Measurements from ENCODE around the gene MAS1L. TPM values are rescaled to one million over a fixed set of nuclear protein-coding genes. Genes with fewer than 3 reads are reported as not detected.

MAS1L gene
- total RNA-seq, 1 experiment from 2014 or later: not detected

GRCh38 chr6:29525311-29525639, 37.5 kb upstream of the MAS1L start:
- H3K27ac Mint-ChIP-seq: peak overlapping the region in 1 of 3 experiments; percentile 96; a peak in 2 of 7 replicates

More at GRCh38 chr6:29525311-29525639, 37.5 kb upstream of the MAS1L start:
- Histone ChIP-seq H2BK12ac (ENCODE audit: insufficient read length, low read depth, low read length) (no peak overlapping the region), H3K9ac (ENCODE audit: extremely low read depth, insufficient read length, low read length) (no peak overlapping the region), H4K5ac (ENCODE audit: insufficient read length, low read depth, low read length) (no peak overlapping the region), H3K4me2 (ENCODE audit: insufficient read depth, insufficient read length, low read length) (no peak overlapping the region), H3K79me2 (ENCODE audit: insufficient read depth, low read length) (no peaks in the 10 kb centered on the region), H4K20me1 (ENCODE audit: control insufficient read depth, insufficient read depth, insufficient read length) (no peaks in the 10 kb centered on the region), H2BK5ac (ENCODE audit: insufficient read length, low read length) (no peak overlapping the region), H2BK20ac (ENCODE audit: low read depth, low read length, poor library complexity, severe bottlenecking) (no peak overlapping the region), H3T11ph (ENCODE audit: low read length) (no peak overlapping the region), H3K18ac (ENCODE audit: insufficient read length, low read depth, low read length) (no peak overlapping the region), H3K14ac (ENCODE audit: insufficient read depth, low read length) (no peak overlapping the region), H3K4me1 (ENCODE audit: insufficient read depth, low read length) (peaks cover 10% of the 10 kb centered on the region; the same call in 1 of the 2 replicates), H2BK15ac (ENCODE audit: low read depth, low read length) (no peak overlapping the region), H4K8ac (replicated peaks; ENCODE audit: insufficient read length, low read depth, low read length) (no peak overlapping the region), H3K56ac (ENCODE audit: insufficient read length, low read depth, low read length) (no peak overlapping the region), H3K23ac (ENCODE audit: insufficient read length, low read depth, low read length) (no peak overlapping the region), H3K79me1 (ENCODE audit: insufficient read depth, low read depth, low read length, poor library complexity, severe bottlenecking) (no peaks in the 10 kb centered on the region), H2AFZ (ENCODE audit: low read length) (no peak overlapping the region), H3K27ac (ENCODE audit: insufficient read length, low read depth, low read length) (no peak overlapping the region), H4K91ac (ENCODE audit: insufficient read length, low read depth, low read length) (no peak overlapping the region), H3K4ac (ENCODE audit: low read depth, low read length) (no peak overlapping the region), H3K23me2 (ENCODE audit: insufficient read length, low read depth, low read length, poor library complexity, severe bottlenecking) (no peaks in the 10 kb centered on the region), H3K27me3 (ENCODE audit: insufficient read depth, low read length) (no peaks in the 10 kb centered on the region), H2BK120ac (ENCODE audit: low read depth, low read length, poor library complexity, severe bottlenecking) (no peak overlapping the region), H2AK5ac (ENCODE audit: insufficient read length, low read length) (no peak overlapping the region), H3K9me3 (ENCODE audit: control insufficient read depth, low read depth, low read length) (peaks cover 5% of the 10 kb centered on the region)
- Mint-ChIP-seq H3K4me3 (peak overlapping the region in 1 of 2 experiments; percentile 30; a peak in 1 of 5 replicates), H3K27me3 (ENCODE audit: low read depth) (no peaks in the 10 kb centered on the region), H3K9me3 (peaks cover 24 to 28% of the 10 kb centered on the region in 2 experiments), H3K36me3 (ENCODE audit: insufficient read depth in 1 of 3, low read depth in 3 of 3) (peaks cover 15 to 29% (median 17%) of the 10 kb centered on the region in 3 experiments), H3K4me1 (peaks cover 19 to 20% of the 10 kb centered on the region in 2 experiments)
- no peak for DNase-seq
- no CpG with 5 or more reads among the region's 1 CpG for WGBS (ENCODE audit: extremely low coverage, insufficient read length, low lambda C conversion rate)
- TF ChIP-seq, protein P1, sequence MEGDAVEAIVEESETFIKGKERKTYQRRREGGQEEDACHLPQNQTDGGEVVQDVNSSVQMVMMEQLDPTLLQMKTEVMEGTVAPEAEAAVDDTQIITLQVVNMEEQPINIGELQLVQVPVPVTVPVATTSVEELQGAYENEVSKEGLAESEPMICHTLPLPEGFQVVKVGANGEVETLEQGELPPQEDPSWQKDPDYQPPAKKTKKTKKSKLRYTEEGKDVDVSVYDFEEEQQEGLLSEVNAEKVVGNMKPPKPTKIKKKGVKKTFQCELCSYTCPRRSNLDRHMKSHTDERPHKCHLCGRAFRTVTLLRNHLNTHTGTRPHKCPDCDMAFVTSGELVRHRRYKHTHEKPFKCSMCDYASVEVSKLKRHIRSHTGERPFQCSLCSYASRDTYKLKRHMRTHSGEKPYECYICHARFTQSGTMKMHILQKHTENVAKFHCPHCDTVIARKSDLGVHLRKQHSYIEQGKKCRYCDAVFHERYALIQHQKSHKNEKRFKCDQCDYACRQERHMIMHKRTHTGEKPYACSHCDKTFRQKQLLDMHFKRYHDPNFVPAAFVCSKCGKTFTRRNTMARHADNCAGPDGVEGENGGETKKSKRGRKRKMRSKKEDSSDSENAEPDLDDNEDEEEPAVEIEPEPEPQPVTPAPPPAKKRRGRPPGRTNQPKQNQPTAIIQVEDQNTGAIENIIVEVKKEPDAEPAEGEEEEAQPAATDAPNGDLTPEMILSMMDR (conservative IDR thresholded peaks at IDR 0.05): no peak
